ENCODE measurements around the gene CDY2A. TPM values are rescaled to one million over a fixed set of nuclear protein-coding genes. Genes with fewer than 3 reads are reported as not detected.
"Not testable (repeated sequence)": the region's sequence is repeated elsewhere in the genome, so short reads cannot be mapped to it uniquely, and the experiment has no call there.

Gene CDY2A
- total and polyA plus RNA-seq, 2 experiments from 2014 or later, result not detected

DNA sequence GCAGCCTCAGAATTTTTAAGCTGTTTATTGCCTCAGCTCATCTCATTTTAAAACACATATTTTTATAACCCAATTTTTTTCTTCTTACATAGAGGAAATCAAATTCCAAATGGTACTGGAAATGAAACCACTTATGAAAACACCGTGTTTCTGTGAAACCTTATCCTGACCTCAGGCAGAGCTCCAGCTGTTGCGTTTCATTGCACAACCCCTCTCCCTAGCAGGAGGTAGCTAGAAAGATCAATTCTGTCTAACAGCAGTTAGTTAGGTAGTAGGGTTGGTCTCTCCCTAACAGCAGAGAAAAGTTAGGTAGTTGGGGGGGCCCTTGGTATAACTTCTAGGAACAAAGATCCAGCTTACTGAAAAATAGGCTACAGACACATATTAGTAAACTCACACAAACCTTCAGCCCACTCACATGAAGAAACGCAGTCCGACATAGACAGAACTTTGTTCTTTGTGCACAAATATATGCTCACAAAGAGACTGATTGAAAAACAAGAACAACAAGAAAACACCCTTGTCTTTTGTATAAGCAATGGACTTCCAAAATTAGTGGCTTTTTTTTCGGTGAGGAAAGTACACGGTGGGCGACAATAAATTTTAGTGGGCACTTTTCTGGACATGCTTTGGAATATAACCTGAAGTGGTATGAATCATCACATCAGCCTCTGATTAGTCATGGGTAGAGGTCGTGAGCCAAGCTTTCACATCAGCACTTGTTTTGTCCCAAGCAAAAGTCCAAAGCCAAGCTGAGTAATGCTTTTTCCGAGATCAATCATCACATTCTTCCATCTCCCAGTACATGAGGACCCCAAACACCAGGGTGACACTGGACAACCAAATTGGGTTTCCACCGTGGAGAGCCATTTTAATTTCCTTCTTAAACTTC lies 22.8 kb downstream of the CDY2A start:
- not testable (repeated sequence) for H3K4me3 ChIP-seq; H3K9me3 ChIP-seq (ENCODE audit: low read depth); H4K20me1 ChIP-seq (ENCODE audit: insufficient read depth, poor library complexity, severe bottlenecking); H3K9me2 ChIP-seq (replicated peaks; ENCODE audit: insufficient read depth); H3K4me2 ChIP-seq; H3K27me3 ChIP-seq; H3K79me2 ChIP-seq; DNase-seq (ENCODE audit: low spot score); H3K27ac ChIP-seq; H3K36me3 ChIP-seq (replicated peaks; ENCODE audit: insufficient read depth, low read depth); H3K4me1 ChIP-seq (ENCODE audit: insufficient read depth); H2AFZ ChIP-seq
- WGBS (ENCODE audit: low lambda C conversion rate, missing lambda C conversion rate), result no CpG with 5 or more reads among the region's 10 CpGs

GRCh38 chrY:18049061-18049460 lies 23.5 kb downstream of the CDY2A start:
- not testable (repeated sequence) for H3K4me2 ChIP-seq; H4K20me1 ChIP-seq (ENCODE audit: insufficient read depth, poor library complexity, severe bottlenecking); H3K4me3 ChIP-seq; H3K36me3 ChIP-seq (replicated peaks; ENCODE audit: insufficient read depth, low read depth); H3K79me2 ChIP-seq; H3K27ac ChIP-seq; H3K4me1 ChIP-seq (ENCODE audit: insufficient read depth); H2AFZ ChIP-seq; H3K9me3 ChIP-seq (ENCODE audit: low read depth); DNase-seq (ENCODE audit: low spot score); H3K27me3 ChIP-seq; H3K9me2 ChIP-seq (replicated peaks; ENCODE audit: insufficient read depth)
- no CpG with 5 or more reads among the region's 4 CpGs for WGBS (ENCODE audit: low lambda C conversion rate, missing lambda C conversion rate)

GRCh38 chrY:18056473-18056872 lies 30.9 kb downstream of the CDY2A start:
- not testable (repeated sequence) for H2AFZ ChIP-seq; H3K4me2 ChIP-seq; H3K27ac ChIP-seq; DNase-seq (ENCODE audit: low spot score); H3K79me2 ChIP-seq; H4K20me1 ChIP-seq (ENCODE audit: insufficient read depth, poor library complexity, severe bottlenecking); H3K4me1 ChIP-seq (ENCODE audit: insufficient read depth); H3K36me3 ChIP-seq (replicated peaks; ENCODE audit: insufficient read depth, low read depth); H3K27me3 ChIP-seq; H3K9me2 ChIP-seq (replicated peaks; ENCODE audit: insufficient read depth); H3K9me3 ChIP-seq (ENCODE audit: low read depth); H3K4me3 ChIP-seq
- no CpG with 5 or more reads among the region's 3 CpGs for WGBS (ENCODE audit: low lambda C conversion rate, missing lambda C conversion rate)

- no CpG with 5 or more reads among the region's 12 CpGs for WGBS (ENCODE audit: low lambda C conversion rate, missing lambda C conversion rate)
- not testable (repeated sequence) for H3K27me3 ChIP-seq; H3K9me3 ChIP-seq (ENCODE audit: low read depth); H3K4me2 ChIP-seq; H3K27ac ChIP-seq; H3K79me2 ChIP-seq; H3K36me3 ChIP-seq (replicated peaks; ENCODE audit: insufficient read depth, low read depth); H3K4me1 ChIP-seq (ENCODE audit: insufficient read depth); H2AFZ ChIP-seq; H4K20me1 ChIP-seq (ENCODE audit: insufficient read depth, poor library complexity, severe bottlenecking); DNase-seq (ENCODE audit: low spot score); H3K9me2 ChIP-seq (replicated peaks; ENCODE audit: insufficient read depth); H3K4me3 ChIP-seq
Observed at GRCh38 chrY:18073464-18073863, 47.9 kb downstream of the CDY2A start.

Other genes with a start within 250 kb of the CDY2A start
- gene CDY2B, start 145.6 kb upstream of the CDY2A start, total RNA-seq, result not detected in 2 replicates
- gene CDY2B, start 145.6 kb upstream of the CDY2A start, polyA plus RNA-seq, result not detected in 2 replicates

All from hepatocyte (in vitro differentiated cells).